Effector memory CD4-positive, alpha-beta T cell (primary cell): ENCODE results near the gene MALRD1.
"Not testable (repeated sequence)": the region's sequence is repeated elsewhere in the genome, so short reads cannot be mapped to it uniquely, and the experiment has no call there.

Experiments used
- DNase-seq, 3 donors: peaks; one replicate each; pipeline ENCODE4 v3.0.0-alpha.2; 2020
- H3K27ac ChIP-seq: 2 replicates; pipeline ENCODE4 v1.7.0; 2013; ENCODE audit warnings: mild to moderate bottlenecking, low read length, moderate library complexity; ENCODE audit not compliant: insufficient read depth, poor library complexity, severe bottlenecking
- H3K27me3 ChIP-seq: replicated peaks from 2 replicates; pipeline ENCODE4 v1.7.0; 2013; ENCODE audit warnings: mild to moderate bottlenecking, low read length; ENCODE audit not compliant: insufficient read depth, control insufficient read depth, poor library complexity, severe bottlenecking
- H3K36me3 ChIP-seq: 2 replicates; pipeline ENCODE4 v1.7.0; 2013; ENCODE audit warnings: mild to moderate bottlenecking, low read length, moderate library complexity; ENCODE audit not compliant: control insufficient read depth, insufficient read depth
- H3K4me1 ChIP-seq: 2 replicates; pipeline ENCODE4 v1.7.0; 2013; ENCODE audit warnings: low read length, mild to moderate bottlenecking; ENCODE audit not compliant: control insufficient read depth, insufficient read depth, poor library complexity, severe bottlenecking
- H3K4me3 ChIP-seq: 2 replicates; pipeline ENCODE4 v1.7.0; 2013; ENCODE audit warnings: low read length, low read depth, mild to moderate bottlenecking; ENCODE audit not compliant: insufficient read depth, poor library complexity, severe bottlenecking
- H3K9me3 ChIP-seq: 2 replicates; pipeline ENCODE4 v1.7.0; 2013; ENCODE audit warnings: mild to moderate bottlenecking, low read length, moderate library complexity; ENCODE audit not compliant: control insufficient read depth

Gene MALRD1

GRCh38 chr10:19488592-19489280 lies 440.1 kb downstream of the MALRD1 start:
- H3K4me3 ChIP-seq = no peak overlapping the region
- no peaks in the 10 kb centered on the region for H3K9me3 ChIP-seq
- no peak overlapping the region for H3K27ac ChIP-seq
- no peaks in the 10 kb centered on the region for H3K4me1 ChIP-seq
- DNase-seq = no peak
- H3K36me3 ChIP-seq = no peaks in the 10 kb centered on the region
- H3K27me3 ChIP-seq = no peaks in the 10 kb centered on the region

GRCh38 chr10:19491166-19491565 lies 442.6 kb downstream of the MALRD1 start:
- DNase-seq = no peak
- H3K36me3 ChIP-seq = no peaks in the 10 kb centered on the region
- no peaks in the 10 kb centered on the region for H3K4me1 ChIP-seq
- H3K9me3 ChIP-seq = peaks cover 7% of the 10 kb centered on the region
- H3K27me3 ChIP-seq = no peaks in the 10 kb centered on the region
- H3K27ac ChIP-seq = no peak overlapping the region
- H3K4me3 ChIP-seq = no peak overlapping the region

GRCh38 chr10:19493917-19494316 lies 445.3 kb downstream of the MALRD1 start:
- Histone ChIP-seq H3K36me3 (no peaks in the 10 kb centered on the region), H3K27me3 (no peaks in the 10 kb centered on the region), H3K9me3 (peaks cover 7% of the 10 kb centered on the region), H3K4me1 (no peaks in the 10 kb centered on the region), H3K27ac (no peak overlapping the region), H3K4me3 (no peak overlapping the region)
- no peak for DNase-seq

GRCh38 chr10:19497026-19497425 lies 448.4 kb downstream of the MALRD1 start:
- Histone ChIP-seq H3K9me3 (peaks cover 7% of the 10 kb centered on the region), H3K27ac (no peak overlapping the region), H3K36me3 (no peaks in the 10 kb centered on the region), H3K27me3 (no peaks in the 10 kb centered on the region), H3K4me3 (no peak overlapping the region), H3K4me1 (no peaks in the 10 kb centered on the region)
- DNase-seq = no peak

GRCh38 chr10:19498393-19499290 lies 450.0 kb downstream of the MALRD1 start:
- Histone ChIP-seq H3K27ac (no peak overlapping the region), H3K4me3 (no peak overlapping the region), H3K9me3 (peaks cover 7% of the 10 kb centered on the region), H3K36me3 (no peaks in the 10 kb centered on the region), H3K27me3 (no peaks in the 10 kb centered on the region), H3K4me1 (no peaks in the 10 kb centered on the region)
- no peak for DNase-seq

- H3K4me1 ChIP-seq = no peaks in the 10 kb centered on the region
- H3K27ac ChIP-seq = no peak overlapping the region
- H3K27me3 ChIP-seq = no peaks in the 10 kb centered on the region
- no peak overlapping the region for H3K4me3 ChIP-seq
- no peaks in the 10 kb centered on the region for H3K36me3 ChIP-seq
- H3K9me3 ChIP-seq = peaks cover under 1% of the 10 kb centered on the region
- DNase-seq = no peak
Measured at GRCh38 chr10:19499291-19499770, 450.7 kb downstream of the MALRD1 start.

GRCh38 chr10:19500959-19501358 lies 452.4 kb downstream of the MALRD1 start:
- no peak overlapping the region for H3K27ac ChIP-seq
- DNase-seq = no peak
- no peaks in the 10 kb centered on the region for H3K27me3 ChIP-seq
- H3K4me3 ChIP-seq = no peak overlapping the region
- no peaks in the 10 kb centered on the region for H3K4me1 ChIP-seq
- H3K36me3 ChIP-seq = no peaks in the 10 kb centered on the region
- no peaks in the 10 kb centered on the region for H3K9me3 ChIP-seq

- no peaks in the 10 kb centered on the region for H3K27me3 ChIP-seq
- no peaks in the 10 kb centered on the region for H3K9me3 ChIP-seq
- no peak for DNase-seq
- H3K36me3 ChIP-seq = no peaks in the 10 kb centered on the region
- H3K4me1 ChIP-seq = no peaks in the 10 kb centered on the region
- H3K4me3 ChIP-seq = no peak overlapping the region
- H3K27ac ChIP-seq = no peak overlapping the region
Measured at GRCh38 chr10:19505320-19506312, 457.0 kb downstream of the MALRD1 start.

GRCh38 chr10:19510005-19510732 lies 461.6 kb downstream of the MALRD1 start:
- not testable (repeated sequence) for DNase-seq, H3K4me3 ChIP-seq, H3K9me3 ChIP-seq, H3K36me3 ChIP-seq, H3K27ac ChIP-seq, H3K27me3 ChIP-seq, H3K4me1 ChIP-seq
